NCI-H2029 (cell line): ENCODE measurements around the gene IL18.
"Not testable (repeated sequence)": the region's sequence is repeated elsewhere in the genome, so short reads cannot be mapped to it uniquely, and the experiment has no call there.

Source experiments
- DNase-seq: peaks from one replicate; lab custom pipeline; 2025; lab: John Stamatoyannopoulos, UW

IL18 gene

DNA sequence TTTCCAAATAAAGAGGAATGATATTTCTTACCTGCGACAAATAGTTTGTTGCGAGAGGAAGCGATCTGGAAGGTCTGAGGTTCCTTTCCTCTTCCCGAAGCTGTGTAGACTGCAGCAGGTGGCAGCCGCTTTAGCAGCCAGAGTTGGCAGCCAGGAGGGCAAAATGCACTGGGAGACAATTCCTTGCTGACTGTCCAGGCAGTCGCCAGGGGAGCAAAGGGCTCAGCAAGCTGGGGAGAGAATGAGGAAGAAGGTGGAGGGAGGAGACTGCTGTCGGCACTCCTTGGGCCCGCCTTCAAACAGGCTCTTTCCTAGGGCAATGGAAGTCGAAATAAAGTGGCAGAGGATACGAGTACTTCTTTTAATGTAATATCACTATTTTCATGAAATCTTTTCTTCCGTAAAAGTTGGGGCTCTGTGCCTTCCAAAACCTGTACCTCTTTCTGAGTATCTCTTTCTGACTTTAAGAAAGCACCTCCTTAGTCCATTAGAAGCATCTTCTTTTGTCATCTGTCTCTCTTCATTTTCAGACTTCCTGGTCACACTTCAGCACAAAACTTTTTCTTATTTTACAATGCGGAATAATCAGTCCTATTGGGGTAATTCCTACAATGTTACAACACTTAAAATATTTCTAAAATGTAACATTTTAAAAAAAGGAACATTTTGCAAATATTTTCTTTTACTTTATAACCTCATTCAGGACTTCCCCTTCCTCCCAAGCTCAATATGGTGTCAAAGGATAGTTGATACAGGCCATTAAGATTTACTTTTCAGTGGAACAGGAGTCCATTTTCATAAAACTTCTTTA lies at the start of gene IL18:
Gene IL18 (minus strand): TSS at position 220 of the 811 bp plus-strand sequence. CDS start 9,041 bp downstream, outside the sequence.
- no peak for DNase-seq

DNA sequence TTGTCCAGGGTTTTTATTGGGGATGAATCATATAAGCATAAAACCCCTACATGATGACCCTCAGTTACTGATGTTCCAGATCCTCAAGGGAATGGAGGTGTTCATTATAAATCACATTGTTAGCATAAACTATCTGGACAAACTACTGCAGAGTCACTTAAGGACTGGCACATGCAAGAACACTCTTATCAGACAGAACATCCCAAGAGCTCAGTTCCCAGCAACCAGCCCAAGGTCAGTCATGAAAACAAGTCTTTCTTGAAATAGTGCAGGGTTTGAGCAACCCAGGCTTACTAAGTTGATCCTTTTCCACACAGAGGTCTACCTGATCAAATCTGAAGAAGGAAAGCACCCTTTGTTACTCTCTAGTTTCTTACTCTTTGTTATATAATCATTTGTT lies 48.8 kb upstream of the IL18 start:
- no peak for DNase-seq

DNA sequence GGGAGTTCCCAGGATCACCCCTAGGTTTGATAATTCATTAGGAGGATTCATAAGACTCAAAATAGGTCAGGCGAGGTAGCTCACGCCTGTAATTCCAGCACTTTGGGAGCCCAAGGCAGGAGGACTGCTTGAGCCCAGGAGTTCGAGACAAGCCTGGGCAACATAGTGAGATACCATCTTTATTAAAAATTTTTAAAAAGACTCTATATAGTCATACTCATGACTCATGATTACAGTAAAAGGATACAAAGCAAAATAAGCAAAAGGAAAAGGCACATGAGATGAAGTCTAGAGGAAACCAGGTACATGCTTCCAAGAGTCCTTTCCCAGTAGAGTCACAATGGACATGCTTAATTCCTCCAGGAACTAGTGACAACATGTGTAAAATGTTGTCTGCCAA lies 48.4 kb upstream of the IL18 start:
- DNase-seq, result no peak

DNA sequence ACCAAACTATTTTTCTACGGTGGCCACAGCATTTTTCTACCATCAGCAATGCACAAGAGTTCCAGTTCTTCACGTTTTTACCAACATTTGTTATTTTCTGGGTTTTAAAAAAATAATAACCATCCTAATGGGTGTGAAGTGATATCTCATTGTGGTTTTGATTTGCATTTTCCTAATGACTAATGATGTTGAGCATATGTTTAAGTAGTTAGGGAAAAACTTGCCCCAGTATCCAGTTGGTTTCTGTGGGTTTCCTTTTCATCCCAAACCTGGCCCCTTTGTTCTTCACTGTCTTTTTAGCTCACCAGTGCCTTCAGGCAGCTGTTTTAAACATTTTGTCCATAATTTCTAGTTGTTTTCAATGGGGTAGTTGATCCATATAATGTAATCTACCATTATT lies 47.6 kb upstream of the IL18 start:
- no peak for DNase-seq

DNA sequence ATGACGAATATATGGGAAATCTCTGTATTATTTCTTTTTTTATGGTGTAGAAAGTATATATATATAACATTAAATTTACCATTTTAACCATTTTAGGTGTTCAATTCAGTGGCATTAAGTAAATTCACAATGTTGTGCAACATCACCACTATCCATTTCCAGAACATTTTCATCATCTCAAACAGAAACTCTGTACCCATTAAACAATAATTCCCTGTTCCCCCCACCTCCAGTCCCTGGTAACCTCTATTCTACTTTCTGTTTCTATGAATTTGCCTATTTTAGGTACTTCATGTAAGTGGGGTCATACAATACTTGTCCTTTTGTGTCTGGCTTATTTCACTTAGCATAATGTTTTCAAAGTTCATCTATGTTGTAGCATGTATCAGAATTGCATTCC lies 47.0 kb upstream of the IL18 start:
- no peak for DNase-seq

DNA sequence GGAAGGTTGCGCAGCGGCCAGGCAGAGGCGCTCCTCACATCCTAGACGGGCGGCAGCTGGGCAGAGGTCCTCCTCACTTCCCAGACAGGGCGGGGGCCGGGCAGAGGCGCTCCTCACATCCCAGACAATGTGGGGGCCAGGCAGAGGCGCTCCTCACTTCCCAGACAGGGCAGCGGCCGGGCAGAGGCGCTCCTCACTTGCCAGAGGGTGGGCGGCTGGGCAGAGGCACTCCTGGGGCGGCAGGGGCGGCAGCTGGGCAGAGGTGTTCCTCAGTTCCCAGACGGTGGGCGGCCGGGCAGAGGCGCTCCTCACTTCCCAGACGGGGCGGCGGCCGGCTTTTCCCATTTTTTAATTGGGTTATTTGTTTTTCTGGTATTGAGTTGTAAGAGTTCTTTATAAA lies 42.2 kb upstream of the IL18 start:
- DNase-seq, result no peak

DNA sequence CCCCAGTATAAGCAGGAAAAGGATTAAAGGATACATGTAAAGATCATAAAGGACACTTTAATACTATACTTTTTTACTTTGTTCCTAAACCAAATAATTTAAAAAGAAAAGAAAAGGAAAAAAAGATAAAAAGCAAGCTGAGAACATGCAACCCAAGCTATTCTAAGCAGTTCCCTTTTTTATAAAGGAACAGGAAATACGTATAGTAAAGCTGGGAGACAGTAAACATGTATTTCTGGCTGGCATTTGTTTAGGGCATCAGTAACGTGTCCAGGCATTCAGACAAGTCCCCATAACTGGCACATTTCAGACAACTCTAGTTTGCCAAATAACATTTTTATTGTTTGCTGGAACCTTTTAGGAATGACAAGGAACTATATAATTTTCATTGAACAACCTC lies 36.4 kb upstream of the IL18 start:
- no peak for DNase-seq

DNA sequence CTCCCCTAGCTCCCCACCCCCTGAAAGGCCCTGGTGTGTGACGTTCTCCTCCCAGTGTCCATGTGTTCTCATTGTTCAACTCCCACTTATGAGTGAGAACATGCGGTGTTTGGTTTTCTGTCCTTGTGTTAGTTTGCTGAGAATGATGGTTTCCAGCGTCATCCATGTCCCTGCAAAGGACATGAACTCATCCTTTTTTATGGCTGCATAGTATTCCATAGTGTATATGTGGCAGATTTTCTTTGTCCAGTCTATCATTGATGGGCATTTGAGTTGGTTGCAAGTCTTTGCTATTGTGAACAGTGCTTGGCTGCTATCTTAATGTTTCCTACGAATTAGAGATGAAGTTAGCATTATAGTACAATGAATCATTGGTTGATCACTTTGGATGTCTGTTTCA lies 35.2 kb upstream of the IL18 start:
- not testable (repeated sequence) for DNase-seq

DNA sequence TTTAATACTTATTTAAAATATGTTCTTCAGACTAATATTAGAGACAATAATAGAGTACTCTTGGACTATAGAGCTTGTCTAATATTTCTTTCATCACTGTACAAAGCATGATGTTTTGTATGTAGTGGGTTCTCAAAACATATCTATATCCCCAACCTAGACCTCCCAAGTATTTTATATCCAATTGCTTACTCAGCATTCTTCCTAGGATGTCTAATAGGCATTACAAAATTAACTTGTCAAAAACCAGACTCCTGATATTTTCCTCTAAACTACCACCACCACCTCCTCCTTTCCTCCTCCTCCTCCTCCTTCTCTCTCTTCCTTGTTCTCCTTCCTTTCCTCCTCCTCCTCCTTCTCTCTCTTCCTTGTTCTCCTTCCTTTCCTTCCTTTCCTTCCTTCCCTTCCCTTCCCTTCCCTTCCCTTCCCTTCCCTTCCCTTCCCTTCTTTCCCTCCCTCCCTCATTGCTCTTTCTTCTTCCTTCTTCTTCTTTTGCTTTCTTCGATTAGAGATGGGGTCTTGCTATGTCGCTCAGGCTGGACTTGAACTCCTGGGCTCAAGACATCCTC lies 32.7 kb upstream of the IL18 start:
- no peak for DNase-seq

DNA sequence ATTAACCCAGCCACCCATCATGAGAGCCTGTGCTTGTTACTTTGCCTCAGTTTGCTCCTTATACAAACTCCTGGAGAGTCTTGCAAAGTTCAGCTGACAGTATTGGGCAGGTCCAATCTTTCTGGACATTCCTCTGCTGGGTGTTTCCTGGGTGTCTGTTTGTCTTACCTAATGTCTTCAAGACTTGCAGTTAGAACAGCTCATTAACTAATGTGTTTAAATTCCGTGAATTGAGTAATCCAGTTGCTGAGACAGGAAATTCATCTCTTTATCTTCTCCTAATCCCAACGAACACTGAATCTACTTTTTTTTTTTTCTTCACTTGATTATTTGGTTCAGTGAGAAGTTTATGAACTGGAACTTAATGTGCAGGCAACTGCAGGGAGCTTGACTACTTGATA lies 32.1 kb upstream of the IL18 start:
- no peak for DNase-seq

DNA sequence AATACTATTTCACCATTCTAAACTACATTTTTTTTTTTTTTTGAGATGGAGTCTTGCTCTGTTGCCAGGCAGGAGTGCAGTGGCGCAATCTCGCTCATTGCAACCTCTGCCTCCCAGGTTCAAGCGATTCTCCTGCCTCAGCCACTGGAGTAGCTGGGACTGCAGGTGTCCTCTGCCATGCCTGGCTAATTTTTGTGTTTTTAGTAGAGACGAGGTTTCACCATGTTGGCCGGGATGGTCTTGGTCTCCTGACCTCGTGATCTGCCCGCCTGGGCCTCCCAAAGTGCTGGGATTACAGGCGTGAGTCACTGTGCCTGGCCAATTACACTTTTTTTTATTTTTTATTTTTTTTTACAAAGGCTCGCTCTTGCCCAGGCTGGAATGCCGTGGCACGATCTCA lies 31.2 kb upstream of the IL18 start:
- DNase-seq, result not testable (repeated sequence)

DNA sequence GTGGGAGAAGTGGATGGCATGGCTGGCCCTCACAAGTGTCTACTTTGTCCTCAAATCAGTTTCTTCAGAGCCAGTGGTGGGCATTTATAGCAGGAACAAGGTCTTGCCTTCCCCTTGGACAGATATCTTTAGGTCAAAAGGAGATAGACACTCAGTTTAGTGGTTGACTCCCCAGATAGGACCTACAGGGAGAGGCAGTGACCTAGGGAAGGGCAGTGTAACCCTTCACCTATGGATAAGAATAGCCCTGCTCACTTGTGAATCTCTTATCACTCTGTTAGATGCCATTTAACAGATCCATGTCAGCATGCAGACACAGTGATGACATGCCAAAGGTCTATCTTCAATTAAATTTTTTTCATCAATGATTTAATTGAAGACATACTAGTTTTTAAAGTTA lies 22.4 kb upstream of the IL18 start:
- DNase-seq, result no peak

DNA sequence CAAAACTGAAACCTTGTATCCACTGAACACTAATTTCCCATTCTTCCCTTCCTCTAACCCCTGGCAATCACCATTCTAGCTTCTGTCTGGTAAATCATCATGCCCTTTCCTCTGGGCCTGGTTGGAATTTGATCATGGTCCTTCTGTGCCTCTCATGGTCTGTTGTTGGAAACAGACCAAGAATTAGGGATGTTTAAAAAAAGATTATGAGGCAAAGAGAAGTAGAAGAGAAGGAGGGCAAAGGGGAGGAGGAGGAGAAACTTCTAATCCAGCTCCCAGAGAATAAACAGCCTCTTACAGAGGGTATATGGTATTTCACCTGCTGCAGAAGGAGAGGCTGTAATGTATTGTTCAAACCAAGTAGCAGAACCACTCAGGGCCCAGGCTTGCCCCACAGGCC lies 22.0 kb upstream of the IL18 start:
- peak; percentile 23 for DNase-seq

DNA sequence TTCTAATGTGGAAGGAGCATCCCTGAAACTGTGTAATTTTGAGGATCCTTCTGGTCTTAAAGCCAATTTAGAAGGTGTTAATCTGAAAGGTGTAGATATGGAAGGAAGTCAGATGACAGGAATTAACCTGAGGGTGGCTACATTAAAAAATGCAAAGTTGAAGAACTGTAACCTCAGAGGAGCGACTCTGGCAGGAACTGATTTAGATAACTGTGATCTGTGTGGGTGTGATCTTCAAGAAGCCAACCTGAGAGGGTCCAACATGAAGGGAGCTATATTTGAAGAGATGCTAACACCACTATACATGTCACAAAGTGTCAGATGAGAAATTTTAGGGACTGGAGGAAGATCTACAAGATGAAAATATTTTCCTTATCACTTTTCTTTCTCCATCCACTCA lies 19.0 kb upstream of the IL18 start:
- no peak for DNase-seq

DNA sequence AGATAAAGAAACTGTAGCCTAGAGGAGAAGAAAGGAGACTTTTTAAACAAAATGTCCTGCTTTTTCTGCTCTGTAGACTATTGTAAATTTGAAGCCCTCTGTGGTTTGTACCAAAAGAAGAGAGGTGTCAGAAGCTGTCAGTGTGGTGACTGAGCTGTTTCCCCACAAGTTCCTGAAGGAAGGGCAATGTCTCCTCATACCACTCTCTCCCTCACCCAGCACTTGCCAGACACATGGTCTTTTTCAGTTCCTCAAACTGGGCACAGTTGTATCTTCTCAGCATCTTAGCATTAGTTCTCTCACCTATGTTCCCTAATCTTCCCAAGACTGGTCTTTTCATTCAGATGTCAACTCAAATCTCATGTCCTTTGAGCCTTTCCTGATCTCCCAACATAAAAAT lies 15.7 kb upstream of the IL18 start:
- no peak for DNase-seq

DNA sequence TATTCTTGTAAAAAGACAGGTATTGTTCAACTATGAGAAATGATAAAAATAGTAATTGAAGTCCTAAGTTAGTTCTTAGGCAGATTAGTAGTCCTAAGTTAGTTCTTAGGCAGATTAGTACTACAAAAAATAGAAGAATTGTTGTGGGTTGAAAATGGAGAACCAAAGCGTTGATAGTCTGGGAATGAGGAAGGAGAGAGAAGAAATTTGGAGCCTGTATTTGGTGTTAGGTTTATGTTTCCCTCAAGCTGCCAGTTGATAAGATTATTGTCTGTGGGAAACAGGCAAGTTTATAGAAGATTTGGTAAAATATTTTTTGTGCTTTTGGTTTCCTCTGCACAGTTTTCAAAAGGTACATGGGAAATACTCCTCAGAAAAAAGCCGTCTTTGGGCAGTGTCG lies 15.0 kb upstream of the IL18 start:
- no peak for DNase-seq

DNA sequence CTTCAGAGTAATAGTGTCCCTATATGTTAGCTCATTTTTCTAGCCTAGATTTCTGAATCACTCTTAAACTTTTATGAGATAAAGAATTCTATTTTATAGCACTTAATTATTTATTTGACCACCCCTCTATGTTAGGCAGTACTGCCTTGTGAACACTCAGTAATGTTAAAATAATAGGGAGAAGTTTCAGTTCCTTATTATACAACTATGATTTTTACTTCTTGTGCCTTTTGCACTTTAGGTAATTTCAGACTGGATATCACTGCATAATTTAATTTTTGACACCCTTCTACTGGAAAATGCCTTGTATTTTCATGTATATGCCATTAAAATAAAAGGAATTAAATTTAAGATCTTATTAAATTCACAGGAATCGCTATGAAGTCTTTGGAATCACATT lies 14.5 kb upstream of the IL18 start:
- no peak for DNase-seq

DNA sequence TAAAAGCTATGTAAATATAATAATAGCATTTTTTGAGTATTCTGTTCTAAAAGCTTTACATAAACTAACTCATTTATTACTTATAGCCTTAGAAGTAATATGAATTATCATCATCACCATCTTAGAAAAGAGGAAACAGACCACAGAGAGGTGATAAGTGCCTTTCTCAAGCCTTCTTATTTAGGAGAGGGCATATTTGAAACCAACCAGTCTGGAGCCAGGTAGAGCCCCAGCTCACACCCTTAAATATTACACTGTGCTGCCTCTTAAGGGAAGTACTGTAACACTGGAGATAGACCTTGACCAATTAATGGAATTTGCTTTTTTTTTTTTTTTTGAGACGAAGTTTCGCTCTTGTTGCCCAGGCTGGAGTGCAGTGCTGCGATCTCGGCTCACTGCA lies 13.7 kb upstream of the IL18 start:
- no peak for DNase-seq

DNA sequence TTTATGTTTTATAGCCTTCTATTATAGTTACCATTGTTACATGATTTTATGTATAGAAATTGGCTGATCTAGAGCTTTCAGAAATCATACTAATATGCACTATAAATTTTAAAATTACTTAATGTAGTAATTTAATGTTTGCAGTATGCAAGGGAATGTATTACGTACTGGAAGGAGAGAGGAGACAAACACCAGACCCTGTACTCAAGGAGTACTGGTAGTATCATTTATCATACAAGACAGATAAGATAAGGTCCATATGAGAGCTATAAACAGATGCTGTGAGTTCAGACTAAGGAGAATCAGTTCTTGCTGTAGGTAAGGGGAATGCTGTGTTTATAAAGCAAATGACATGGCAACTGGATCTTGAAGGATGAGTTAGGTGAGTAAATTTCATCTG lies 12.2 kb upstream of the IL18 start:
- no peak for DNase-seq

DNA sequence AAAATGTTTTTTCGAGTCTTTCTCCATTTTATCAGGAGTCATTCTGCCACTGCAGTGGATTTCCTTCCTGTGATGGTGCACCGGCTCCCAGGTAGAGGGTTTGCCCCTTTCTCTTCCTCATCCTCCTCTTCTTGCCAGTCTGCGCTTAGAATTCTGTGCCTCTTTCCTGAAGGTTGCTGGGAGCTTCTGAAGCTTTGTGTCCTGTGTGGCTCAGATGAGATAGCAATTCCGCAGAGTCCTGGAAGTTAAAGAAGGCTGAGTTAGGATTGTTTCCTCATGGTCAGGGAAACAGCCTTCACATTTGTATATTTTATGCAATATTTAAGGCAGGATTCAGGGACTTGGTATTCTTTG lies 11.7 kb upstream of the IL18 start:
- no peak for DNase-seq

DNA sequence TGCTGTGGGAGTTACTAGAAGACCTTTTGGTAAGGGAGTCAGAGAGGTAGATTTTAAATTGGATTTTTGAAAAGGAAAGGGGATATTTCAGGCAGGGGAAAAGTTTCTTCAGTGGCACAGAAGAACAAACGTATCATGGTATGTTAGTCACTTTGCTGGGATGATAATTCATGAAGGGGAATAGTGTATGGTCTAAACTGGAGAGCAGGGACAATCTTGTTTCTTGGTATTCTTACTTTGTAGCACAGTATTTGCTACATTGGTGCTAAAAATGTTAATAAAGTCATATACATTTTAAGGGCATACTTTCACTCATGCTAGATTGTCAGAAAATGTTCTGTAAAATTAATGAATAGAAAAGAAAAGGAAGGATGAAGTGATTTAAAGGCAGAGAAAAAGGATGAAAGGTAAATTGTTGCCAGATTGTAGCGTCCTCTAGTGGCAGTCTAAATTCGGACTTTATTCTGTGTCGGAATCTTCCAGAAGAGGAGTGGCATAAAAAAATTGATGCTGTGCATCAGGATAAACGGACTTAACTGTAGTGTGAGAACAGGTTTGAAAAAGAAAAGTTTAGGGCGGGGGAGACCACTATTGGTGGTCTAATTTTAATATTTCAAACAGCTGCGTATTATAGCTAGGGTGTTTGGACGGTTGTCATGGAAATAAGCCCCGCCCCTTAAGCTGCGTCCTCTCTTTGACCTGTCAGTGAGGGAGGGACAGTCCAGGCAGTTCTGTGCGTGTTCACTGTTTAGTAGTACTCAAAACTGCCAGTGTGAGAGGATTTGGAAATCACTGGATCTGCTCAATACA lies 11.1 kb upstream of the IL18 start, which contains the start of gene BCO2:
Gene BCO2 (plus strand): TSS at position 724 of the 810 bp plus-strand sequence. CDS start 90 bp downstream, outside the sequence.
- DNase-seq, result peak; percentile 53

DNA sequence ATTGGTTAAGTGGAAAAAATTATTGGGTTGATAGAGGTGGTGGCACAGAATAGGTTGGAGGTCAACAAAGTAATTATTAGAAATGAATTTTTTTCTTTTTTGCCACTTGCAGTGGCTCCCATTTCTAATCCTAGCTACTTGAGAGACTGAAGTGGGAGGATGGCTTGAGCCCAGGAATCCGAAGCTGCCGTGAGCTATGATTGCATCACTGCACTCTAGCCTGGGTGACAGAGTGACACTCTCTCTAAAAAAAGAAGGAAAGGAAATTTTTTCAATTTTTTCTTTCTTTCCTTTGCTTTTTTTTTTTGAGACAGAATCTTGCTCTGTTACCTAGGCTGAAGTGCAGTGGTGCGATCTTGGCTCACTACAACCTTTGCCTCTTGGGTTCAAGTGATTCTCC lies 9.3 kb upstream of the IL18 start:
- DNase-seq, result no peak

DNA sequence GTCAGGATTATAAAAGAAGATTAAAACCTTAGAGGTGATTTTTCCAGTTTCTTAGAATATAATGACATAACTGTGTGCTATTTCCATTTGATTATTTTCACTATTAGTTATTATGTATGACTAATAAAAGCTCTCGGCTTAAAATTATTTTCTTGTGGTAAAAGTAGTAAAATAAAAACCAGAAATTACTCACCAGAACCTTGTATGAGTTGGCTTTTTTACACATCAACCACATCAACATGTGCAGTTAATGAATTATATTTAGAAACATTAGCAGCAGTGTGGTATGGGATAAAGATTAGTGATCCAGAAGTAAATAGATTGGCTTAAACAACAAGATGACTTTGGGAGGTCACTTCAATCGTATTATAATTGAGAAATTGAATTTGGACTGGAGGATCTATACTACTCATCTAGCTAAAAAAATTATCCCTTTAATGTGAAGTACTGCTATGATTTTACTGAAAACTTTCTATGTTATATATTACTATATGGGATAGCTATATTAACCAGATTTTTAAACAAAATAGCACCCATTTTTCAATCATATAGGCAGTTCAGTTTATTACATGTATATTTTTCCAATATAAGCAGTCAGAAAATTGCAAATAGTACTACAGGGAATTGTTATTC lies 8.6 kb upstream of the IL18 start:
- DNase-seq, result no peak
